Tibial nerve (tissue), 4 donors: ENCODE measurements around the gene ACVR1B. TPM values are rescaled to one million over a fixed set of nuclear protein-coding genes. Genes with fewer than 3 reads are reported as not detected.
A peak's percentile ranks its signal among the peaks of the same experiment; 100 is the strongest.

Source experiments
- DNase-seq, 2 donors: peaks; one replicate each; pipeline ENCODE4 v3.0.0-alpha.2; 2019; ENCODE audit warnings: low spot score in 2 of 2
- H3K27ac ChIP-seq, 4 donors: fragments of 200-600 bp; sonication (generic) in 3 of 4; one replicate each; pipeline ENCODE4 v1.5.1; 2017 to 2019; ENCODE audit warnings: mild to moderate bottlenecking in 1 of 4
- H3K27me3 ChIP-seq, 2 donors: fragments of 200-600 bp; sonication (generic) in 1 of 2; one replicate each; pipeline versions ENCODE4 v1.5.1 to v1.6.0; 2017 to 2019
- H3K36me3 ChIP-seq, 3 donors: fragments of 200-600 bp; sonication (generic); one replicate each; pipeline ENCODE4 v1.5.1; 2018 to 2019
- H3K4me1 ChIP-seq, 4 donors: fragments of 200-600 bp; sonication (generic) in 3 of 4; one replicate each; pipeline ENCODE4 v1.5.1; 2017 to 2019
- H3K4me3 ChIP-seq, 4 donors: fragments of 200-600 bp; sonication (generic) in 3 of 4; one replicate each; pipeline ENCODE4 v1.5.1; 2017 to 2019; ENCODE audit warnings: mild to moderate bottlenecking in 1 of 4, moderate library complexity in 1 of 4
- H3K9me3 ChIP-seq, 4 donors: fragments of 200-600 bp; sonication (generic) in 3 of 4; one replicate each; pipeline ENCODE4 v1.5.1; 2017 to 2019
- EP300 ChIP-seq, 2 donors: sonication (generic); formaldehyde crosslinking; IDR thresholded peaks; one replicate each; pipeline ENCODE4 v1.6.1; 2017; ENCODE audit warnings: antibody characterized with exemption in 2 of 2, mild to moderate bottlenecking in 1 of 2
- POLR2A ChIP-seq, 2 donors: fragments of 450-650 bp; IDR thresholded peaks; one replicate each; pipeline ENCODE4 v1.6.1; 2017; ENCODE audit warnings: antibody characterized with exemption in 2 of 2, mild to moderate bottlenecking in 2 of 2, moderate library complexity in 2 of 2
- WGBS, 2 donors: methylation state at CpG; one replicate each; pipeline ENCODE4 v1.1.5; 2018; 5-methylcytosine and 5-hydroxymethylcytosine counted together
- total RNA-seq, 4 donors: library from RNA; depleted of rRNA; stranded (reverse); fragments of >200 nt; gene quantifications; one replicate each; pipeline ENCODE4 v1.1.0, GENCODE V29; 2016
- TF ChIP-seq, protein P1 (sequence below), 5 experiments: fragments of 200-600 bp in 3 of 5; fragments of 450-650 bp in 2 of 5; sonication (generic) in 3 of 5; IDR thresholded peaks; one replicate each; pipeline ENCODE4 v1.5.1; 2016 to 2019; ENCODE audit warnings: antibody characterized with exemption in 5 of 5, mild to moderate bottlenecking in 3 of 5, moderate library complexity in 2 of 5

The ACVR1B gene
- total RNA-seq, 4 donors from 2014 or later, result 11.6 to 19.8 (median 17.1) TPM

DNA sequence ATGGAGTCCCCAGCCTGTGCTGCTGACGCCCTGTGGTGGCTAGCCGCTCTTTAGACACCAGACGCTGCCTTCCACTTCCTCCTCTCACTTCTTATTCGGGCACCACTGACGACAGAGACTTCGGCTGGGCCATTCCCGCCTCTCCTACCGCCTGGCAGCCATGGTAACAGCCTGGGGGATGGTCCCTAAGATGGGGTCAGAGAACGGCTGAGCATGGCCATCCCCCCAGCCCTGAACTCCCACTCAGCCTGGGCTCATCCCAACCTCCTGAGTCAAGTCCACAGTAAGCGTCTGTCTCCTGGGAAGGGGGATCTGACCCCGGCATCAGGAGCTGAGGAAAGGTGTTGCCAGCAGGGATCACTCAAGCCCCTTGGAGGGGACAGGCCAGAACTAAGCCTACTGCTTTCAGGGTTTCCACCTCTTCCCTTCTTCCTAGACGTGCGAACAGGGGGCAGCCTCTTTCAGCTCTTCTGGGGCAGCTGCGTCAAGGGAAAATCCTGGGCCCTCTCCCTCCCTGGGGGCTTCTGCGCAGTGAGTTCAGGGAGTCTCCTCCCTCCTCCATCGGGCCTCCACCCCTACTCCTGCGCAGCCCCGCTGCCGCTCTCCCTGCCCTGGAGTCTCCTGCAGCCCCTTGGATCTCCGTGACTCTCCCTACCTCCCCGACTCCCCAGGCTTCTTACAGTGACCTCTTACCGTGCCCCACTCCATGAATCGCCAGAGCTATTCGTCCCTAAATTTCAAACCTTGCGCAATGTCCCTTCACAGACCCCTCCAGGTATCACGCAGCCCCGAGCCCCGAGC is 54.6 kb downstream of the ACVR1B start:
- peak overlapping the region; percentile 69 to 90 (median 76) for H3K4me3 ChIP-seq
- TF ChIP-seq, protein P1, sequence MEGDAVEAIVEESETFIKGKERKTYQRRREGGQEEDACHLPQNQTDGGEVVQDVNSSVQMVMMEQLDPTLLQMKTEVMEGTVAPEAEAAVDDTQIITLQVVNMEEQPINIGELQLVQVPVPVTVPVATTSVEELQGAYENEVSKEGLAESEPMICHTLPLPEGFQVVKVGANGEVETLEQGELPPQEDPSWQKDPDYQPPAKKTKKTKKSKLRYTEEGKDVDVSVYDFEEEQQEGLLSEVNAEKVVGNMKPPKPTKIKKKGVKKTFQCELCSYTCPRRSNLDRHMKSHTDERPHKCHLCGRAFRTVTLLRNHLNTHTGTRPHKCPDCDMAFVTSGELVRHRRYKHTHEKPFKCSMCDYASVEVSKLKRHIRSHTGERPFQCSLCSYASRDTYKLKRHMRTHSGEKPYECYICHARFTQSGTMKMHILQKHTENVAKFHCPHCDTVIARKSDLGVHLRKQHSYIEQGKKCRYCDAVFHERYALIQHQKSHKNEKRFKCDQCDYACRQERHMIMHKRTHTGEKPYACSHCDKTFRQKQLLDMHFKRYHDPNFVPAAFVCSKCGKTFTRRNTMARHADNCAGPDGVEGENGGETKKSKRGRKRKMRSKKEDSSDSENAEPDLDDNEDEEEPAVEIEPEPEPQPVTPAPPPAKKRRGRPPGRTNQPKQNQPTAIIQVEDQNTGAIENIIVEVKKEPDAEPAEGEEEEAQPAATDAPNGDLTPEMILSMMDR (IDR thresholded peaks at IDR 0.05), result no peak
- TF ChIP-seq POLR2A (IDR thresholded peaks at IDR 0.05) (peak in 1 of 2 donors; percentile 22), EP300 (IDR thresholded peaks at IDR 0.05) (peak in 1 of 2 donors; percentile 67)
- WGBS, 2 donors, result 35 to 40% methylated on average over 27 to 28 of the region's 28 CpGs
- no peaks in the 10 kb centered on the region for H3K9me3 ChIP-seq
- peaks cover 0 to 63% (median 39%) of the 10 kb centered on the region in 4 donors for H3K4me1 ChIP-seq
- peak in 1 of 2 donors; percentile 47 for DNase-seq
- no peaks in the 10 kb centered on the region for H3K27me3 ChIP-seq
- H3K27ac ChIP-seq, result peak overlapping the region; percentile 88 to 96 (median 93)
- peaks cover 0 to 5% (median 0%) of the 10 kb centered on the region in 3 donors for H3K36me3 ChIP-seq

GRCh38 chr12:52006726-52007157 is 55.2 kb downstream of the ACVR1B start, which contains the start of gene TAMALIN:
Gene TAMALIN (plus strand): TSS chr12:52006946. CDS start chr12:52007020, 74 bp downstream.
- Histone ChIP-seq H3K9me3 (no peaks in the 10 kb centered on the region), H3K4me3 (peak within 1 kb of the TSS; percentile 69 to 90 (median 76)), H3K27me3 (no peaks in the 10 kb centered on the region), H3K27ac (peak within 1 kb of the TSS; percentile 88 to 96 (median 93)), H3K4me1 (peaks cover 0 to 70% (median 44%) of the 10 kb centered on the region in 4 donors), H3K36me3 (peaks cover 0 to 10% (median 0%) of the 10 kb centered on the region in 3 donors)
- TF ChIP-seq, protein P1 (IDR thresholded peaks at IDR 0.05), result peak in 2 of 5 experiments; percentile 31
- TF ChIP-seq POLR2A (IDR thresholded peaks at IDR 0.05) (peak; percentile 85 to 89), EP300 (IDR thresholded peaks at IDR 0.05) (peak in 1 of 2 donors; percentile 92)
- 0% methylated on average over 11 to 13 of the region's 60 CpGs for WGBS, 2 donors
- peak; percentile 53 to 62 for DNase-seq

DNA sequence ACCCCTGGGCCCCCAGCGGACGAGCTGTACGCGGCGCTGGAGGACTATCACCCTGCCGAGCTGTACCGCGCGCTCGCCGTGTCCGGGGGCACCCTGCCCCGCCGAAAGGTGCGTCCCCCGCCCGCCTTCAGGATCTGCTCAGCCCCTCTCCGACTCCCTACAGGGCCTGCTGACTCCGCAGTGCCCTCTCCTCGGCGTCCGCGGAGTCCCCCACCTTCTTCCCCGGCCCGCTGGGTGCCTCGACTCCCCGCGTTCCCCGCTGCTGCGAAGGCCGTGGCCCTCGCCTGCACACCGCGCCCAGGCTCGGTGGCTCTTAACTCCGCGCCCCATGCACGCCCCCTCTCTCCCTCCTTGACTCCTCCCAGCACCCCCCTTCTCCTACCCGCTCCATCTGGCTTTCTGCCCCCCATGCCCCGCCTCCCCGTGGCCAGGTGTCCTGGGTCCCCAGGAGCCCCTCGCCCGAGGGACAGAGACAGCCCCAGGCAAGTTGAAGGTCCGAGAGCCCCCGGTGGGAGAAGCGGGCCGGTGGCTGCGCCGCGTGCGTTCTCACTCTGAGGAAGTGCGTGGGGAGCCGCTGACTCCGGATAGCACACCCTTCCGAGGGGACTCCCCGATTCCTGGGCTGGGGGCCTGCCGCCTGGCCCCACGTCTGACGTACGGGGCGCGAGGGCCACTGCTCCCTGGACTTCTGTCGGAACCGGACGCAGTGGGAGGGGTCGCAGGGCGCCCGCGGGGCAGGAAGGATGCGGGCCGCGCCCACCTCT is 55.8 kb downstream of the ACVR1B start:
- peaks cover 0 to 16% (median 2%) of the 10 kb centered on the region in 3 donors for H3K36me3 ChIP-seq
- TF ChIP-seq POLR2A (IDR thresholded peaks at IDR 0.05), result peak in 1 of 2 donors; percentile 18
- peak in 1 of 2 donors; percentile 50 for TF ChIP-seq EP300 (IDR thresholded peaks at IDR 0.05)
- TF ChIP-seq, protein P1 (IDR thresholded peaks at IDR 0.05), result no peak
- H3K27me3 ChIP-seq, result no peaks in the 10 kb centered on the region
- peak in 1 of 2 donors; percentile 54 for DNase-seq
- no peaks in the 10 kb centered on the region for H3K9me3 ChIP-seq
- peak overlapping the region; percentile 88 to 96 (median 93) for H3K27ac ChIP-seq
- peaks cover 0 to 70% (median 44%) of the 10 kb centered on the region in 4 donors for H3K4me1 ChIP-seq
- peak overlapping the region; percentile 69 to 90 (median 76) for H3K4me3 ChIP-seq
- WGBS, 2 donors, result 1 to 2% methylated on average over 39 to 54 of the region's 72 CpGs

DNA sequence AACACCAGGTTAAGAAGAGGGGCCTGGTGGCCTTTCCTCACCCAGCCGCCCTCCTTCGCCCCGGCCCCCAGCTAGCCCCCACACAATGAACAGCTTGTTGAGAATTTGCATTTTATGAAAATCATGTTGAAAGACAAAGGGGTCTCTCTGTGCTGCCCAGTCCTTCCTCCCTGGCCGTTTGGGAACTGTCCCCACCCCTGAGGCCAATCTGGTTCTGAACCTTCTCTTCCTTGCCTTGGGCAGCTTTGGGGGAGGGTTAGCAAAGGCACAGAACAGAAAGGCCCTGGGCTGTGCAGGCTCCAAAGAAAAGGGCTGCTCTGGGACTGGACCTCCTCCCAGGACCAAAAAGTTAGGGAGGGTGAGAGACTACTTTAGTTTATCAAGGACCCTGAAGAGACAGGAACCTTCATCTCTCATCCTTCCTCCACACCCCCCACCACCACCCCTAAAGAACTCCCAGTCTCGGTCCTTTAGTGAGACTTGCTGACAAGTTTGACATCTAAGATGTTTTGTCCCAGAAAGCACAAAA is 56.5 kb downstream of the ACVR1B start:
- Histone ChIP-seq H3K36me3 (peaks cover 0 to 21% (median 2%) of the 10 kb centered on the region in 3 donors), H3K4me1 (peaks cover 0 to 70% (median 44%) of the 10 kb centered on the region in 4 donors), H3K27ac (peak overlapping the region; percentile 88 to 96 (median 93)), H3K4me3 (peak overlapping the region; percentile 69 to 90 (median 76)), H3K9me3 (no peaks in the 10 kb centered on the region), H3K27me3 (no peaks in the 10 kb centered on the region)
- no peak for DNase-seq
- 12 to 28% methylated on average over 5 of the region's 5 CpGs for WGBS, 2 donors
- TF ChIP-seq POLR2A (IDR thresholded peaks at IDR 0.05) (no peak), EP300 (IDR thresholded peaks at IDR 0.05) (no peak)
- TF ChIP-seq, protein P1 (IDR thresholded peaks at IDR 0.05), result no peak
